NCI-H1694 treated with DMSO at 0.1 percent for 48 hours (cell line): ENCODE measurements around the gene ANKRD10.

ENCODE experiments used
- DNase-seq: peaks from one replicate; lab custom pipeline; 2025; lab: John Stamatoyannopoulos, UW

The ANKRD10 gene

DNA sequence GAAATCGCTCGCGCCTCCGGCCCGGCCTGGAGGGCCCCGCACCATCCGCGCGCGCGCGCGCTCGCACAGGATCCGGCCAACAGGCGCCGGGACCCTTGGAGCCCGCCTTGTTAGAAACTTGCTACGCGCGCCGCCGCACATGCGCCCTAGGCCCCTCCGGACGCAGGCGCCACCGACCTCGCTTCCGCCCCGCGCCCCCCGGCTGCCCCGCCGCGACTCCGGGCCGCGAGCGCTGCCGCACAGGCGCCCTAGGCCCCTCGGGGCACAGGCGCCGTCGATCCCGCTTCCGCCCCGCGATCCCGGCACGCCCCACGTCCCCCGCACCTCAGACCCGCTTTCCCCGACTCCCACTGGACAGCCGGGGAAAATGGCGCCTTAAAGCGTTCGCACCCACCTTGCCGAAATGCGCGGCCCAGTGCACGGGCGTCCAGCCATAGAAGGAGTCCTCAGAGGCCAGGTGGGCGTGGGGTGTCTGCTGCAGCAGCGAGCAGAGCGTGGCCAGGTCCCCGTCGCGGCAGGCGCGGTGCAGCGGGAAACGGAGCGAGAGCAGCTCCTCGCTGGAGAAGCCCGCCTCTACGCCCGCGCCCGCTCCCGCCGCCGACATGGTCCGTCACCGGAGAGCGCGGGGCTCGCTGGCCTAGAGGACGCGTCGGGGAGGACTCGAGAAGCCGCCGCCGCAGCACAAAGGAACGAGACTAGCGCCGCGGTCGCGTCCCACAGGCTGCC, 375 bp downstream of the ANKRD10 start:
- peak; percentile 59 for DNase-seq

DNA sequence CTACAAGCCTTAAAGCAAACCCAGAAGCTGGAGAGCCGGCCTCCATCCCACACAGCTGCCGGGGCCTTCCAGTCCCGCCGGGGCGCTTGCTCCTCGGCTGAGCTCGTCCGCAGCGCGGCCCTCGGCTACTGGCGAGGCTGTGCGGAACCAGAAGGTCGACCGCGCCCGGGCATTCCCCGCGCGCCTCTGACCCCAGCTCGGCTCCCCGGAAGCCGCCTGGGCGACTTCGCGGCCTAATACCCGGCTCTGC, 863 bp downstream of the ANKRD10 start:
- DNase-seq, result no peak

DNA sequence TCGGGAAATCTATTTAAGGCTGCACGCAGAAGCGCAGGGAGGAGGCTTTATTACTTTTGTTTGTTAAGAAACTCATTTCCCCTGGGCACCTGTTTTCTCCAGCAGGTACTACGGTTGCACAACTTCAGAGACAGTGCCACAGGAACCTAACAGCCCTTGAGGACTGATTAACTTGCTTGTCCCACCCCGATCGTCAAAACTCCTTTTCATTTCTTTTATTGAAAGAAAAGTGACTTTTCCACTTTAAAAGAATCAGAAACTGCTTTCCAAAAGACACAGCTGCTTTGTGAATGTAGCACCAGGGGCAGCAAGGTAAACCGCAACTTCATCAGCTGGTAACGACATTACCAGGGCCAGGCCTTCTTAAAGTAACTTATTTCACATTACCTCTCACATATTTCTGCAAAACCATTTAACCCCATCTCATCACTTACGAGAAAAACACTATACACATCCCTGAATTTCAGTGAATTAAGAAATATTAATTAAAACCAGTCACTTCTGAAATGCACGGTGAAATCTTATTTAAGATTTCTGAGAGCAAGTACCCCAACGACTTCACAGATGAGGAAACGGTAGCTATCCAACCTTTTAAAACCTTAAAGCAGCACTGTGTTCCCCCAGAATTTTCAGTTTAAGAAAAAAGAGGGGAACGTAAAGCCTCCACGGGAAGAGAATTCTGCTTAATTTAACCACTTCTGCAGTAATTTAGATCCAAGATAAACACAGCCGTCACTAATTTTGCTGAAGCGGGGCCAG, 1.4 kb downstream of the ANKRD10 start:
- DNase-seq, result no peak

DNA sequence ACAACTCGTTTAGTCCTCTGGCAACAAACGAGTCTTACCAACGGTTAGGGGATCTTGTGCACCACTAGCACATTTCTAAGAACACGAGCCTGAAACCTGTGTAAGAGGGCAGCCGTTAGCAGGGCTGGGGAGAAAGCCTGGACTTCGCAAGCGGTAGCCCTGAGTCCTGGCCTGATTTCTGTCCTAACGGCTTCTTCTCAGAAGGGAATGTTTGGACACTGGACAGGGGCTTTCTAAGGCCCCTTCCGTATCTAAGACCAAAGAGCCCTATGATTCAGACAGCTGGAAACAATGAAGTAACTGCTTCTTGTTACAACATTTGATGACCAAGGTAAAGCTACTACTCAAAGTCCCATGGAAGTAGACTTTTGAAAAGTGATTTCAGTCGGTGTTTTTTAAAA, 2.2 kb downstream of the ANKRD10 start:
- DNase-seq, result no peak

DNA sequence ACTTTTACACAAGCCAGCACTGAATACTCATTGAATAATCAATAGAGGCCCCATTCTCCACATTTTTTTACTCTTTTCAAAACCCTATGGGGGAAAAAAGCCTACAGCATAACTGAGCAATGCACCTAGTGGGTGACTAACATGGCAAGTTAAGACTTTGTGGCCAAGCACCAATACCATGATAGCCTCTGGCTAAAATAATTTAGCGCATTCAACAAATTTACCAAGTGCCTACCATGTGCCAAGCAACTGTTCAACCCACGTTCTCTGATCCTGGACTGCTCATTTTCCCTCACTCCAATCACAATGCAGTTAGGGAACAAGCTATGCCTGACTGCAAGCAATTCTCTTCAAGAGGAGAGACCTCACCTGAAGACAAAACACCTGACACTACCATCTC, 3.0 kb downstream of the ANKRD10 start:
- no peak for DNase-seq

DNA sequence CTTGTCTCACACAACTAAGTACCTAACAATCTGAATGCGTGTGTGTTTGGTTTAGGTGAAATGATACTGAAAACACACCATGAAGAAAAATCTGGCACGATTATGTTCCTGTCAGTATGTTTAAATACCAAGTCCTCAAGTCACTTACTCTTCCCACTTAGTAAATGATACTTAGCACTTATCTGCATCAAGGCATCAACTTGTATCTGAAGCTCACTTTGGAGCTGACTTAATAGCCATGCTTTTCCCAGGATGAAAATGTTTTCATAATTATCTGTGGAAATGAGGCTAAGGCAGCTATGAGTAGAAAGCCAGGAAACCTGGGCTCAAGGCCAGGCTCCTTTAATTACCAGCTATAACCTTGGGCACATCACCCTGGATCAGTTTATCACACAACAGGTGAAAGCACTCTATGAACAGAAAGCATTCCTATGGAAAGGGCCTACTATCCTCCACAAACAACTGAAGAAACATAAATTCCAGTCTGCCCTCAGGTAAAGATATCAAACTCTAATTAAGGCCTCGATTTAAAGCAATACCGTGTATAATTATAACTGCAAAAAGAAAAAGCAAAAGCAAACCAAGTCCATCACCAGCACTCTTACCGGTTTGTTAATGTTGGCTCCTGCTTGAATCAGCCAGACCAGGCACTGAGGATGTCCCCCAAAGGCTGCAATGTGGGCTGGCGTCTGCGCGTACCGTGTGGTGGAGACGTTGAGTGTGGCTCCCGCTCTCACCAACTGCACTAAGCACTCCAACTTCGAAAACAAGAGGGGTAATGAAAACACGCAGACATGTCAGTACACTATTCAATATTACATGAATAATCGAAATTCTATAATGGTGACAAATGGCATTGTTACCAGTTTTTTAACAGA, 4.6 kb downstream of the ANKRD10 start:
- no peak for DNase-seq

DNA sequence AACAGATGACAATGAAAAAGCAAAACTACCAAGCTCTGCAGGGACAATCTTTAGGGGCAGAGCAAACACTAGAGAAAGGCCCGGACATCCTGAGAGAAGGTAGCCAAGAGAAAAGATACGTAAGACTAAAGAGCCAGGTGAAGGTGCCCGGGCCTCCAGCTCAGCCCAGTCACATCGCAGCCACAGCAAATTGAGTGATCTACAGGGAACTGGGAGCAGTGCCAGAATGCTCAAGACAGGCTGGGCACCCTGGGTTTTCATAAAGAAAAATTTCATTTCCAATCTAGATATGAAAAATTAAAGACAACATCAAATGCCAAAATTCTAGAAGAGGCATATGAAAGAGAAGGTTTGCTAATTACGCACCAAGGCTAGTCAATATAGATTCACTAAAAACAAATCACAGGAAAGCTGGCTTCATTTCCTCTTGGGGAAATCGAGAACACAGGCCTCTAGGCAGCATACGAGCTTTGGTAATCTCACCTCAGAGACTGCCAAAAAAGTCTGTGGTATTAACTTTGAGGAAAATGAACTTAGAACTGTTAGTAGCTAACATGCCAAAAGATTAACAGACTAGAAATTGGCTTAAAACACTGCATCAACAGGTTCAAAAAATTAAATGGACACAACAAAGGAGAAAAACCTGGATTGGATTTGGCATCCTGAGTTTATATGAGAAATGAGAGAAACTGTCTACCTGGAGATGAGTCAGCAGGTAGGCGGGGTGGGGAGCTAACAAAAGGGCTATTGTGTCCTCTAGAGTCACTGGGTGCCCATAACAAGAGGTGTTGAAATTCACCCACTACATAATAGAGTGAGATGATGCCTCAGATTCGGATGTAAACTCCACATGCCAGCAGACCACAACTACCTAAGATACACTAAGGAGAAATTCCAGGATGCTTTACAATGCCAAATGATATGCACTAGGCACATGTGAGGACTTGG, 6.6 kb downstream of the ANKRD10 start:
- no peak for DNase-seq

DNA sequence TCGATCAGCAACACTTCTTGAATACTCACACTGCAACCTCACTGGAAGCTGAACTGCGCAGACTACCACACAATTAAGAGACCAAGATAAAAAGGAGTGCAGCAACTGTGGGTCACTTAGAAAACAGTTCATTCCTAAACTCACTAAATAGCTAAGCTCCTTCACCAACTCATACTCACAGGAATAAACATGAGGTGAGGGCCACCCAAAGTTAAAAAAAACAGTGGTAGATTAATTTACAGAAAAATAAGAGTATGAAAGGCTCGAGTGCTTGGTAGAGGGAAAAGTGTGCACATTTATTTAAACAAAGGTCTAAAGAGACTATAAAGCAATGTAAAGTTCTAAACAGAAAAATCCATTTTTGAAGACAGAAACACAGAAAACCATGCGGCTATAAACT, 7.6 kb downstream of the ANKRD10 start:
- no peak for DNase-seq

DNA sequence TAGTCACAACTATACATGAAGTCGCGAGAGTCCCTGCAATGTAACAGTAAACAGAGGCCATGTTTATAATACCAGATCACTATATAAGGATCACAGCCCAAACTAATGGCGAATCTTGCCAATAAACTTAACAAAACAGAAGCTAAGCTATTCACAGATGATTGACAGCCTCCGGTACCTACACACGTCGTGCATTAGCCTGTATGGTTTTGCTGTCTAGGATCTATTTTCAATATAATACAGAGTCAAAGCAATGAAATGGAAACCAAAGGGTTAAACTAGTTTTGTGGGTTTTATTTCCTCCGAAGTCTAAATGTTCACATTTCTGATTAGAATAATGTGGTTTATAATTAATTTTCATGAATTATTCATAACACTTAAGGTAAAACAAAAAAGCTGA, 10.1 kb downstream of the ANKRD10 start:
- DNase-seq, result no peak

DNA sequence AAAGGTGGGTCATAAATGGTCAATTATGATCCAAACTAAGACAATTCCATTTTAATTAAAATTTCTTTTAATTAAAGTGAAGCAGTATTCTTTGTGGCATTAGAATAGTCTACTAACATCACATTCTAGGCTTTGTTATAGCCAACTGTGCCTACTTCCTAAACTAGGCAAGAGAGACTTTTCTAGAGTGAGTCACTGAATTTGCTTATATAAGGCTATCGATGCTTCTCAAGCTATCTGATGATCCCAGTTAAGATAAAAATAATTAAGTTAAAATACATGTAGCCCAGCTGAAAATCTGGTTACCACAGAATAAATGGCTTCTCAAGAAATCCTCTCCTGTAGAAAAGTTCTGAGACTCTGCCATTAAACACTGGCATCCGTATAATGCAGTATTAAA, 12.5 kb downstream of the ANKRD10 start:
- DNase-seq, result no peak

DNA sequence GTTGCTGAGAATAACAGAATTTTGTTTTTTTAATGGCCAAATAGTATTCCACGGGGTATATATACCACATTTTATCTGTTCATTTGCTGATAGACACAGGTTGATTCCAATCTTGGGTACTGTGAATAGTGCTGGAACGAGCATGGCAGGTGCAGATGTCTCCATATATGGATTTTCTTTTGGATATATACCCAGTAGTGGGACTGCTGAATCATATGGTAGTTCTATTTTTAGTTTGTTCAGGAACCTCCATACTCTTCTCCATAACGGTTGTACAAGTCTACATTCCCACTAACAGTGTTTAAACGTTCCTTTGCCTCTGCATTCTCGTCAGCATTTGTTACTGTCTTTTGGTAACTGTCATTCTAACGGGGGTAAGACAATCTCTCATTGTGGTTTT, 17.3 kb downstream of the ANKRD10 start:
- no peak for DNase-seq

DNA sequence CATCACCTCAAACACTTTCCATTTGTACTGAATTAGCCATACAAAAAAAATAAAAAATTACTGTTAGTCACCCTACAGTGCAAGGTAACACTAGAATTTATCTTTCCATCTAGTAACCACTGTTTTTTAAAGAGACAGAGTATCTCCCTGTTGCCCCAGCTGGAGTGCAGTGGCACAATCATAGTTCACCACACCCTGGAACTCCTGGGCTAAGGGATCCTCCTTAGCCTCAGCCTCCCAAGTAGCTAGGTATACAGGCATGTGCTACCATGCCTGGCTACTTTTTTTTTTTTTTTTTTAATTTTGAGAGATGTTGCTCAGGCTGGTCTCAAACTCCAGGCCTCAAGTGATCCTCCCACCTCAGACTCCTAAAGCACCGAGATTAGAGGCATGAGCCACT, 17.9 kb downstream of the ANKRD10 start:
- no peak for DNase-seq

DNA sequence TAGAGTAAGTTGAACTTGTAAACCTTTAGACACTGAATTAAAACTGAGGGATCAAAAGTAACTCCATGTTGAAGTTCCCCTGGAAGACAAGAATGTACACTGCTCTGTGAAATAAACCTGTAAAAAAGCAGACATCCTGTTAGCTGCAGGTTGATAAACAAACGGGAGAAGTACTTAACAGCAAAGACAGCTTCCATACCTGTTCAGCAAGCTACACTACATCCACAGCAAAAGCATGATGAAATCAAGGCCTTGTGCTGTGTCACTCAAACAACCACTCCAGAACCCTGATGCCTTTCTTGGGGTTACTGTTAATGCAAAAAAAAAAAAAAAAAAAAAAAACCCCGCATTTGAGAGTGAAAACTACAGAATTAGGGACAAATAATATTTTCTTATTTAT, 20.8 kb downstream of the ANKRD10 start:
- no peak for DNase-seq

DNA sequence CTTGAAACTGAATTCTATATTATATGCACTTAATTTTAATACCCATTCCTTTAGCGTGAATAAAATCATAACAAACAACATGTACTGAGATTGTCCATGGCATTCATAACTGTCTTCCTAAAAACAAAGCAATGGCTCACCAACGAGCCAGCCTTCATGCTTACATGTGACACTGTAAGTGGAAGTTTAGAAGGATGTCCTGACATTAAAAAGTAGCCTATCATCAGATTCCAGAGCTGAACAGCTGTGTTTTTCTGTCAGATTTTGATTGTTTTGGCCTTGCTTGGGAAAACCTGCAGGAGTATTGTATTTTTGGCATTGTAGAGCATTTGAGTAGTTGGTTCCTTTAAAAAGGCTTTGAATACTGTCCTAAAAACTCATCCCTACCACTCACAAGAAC, 21.3 kb downstream of the ANKRD10 start:
- DNase-seq, result no peak

DNA sequence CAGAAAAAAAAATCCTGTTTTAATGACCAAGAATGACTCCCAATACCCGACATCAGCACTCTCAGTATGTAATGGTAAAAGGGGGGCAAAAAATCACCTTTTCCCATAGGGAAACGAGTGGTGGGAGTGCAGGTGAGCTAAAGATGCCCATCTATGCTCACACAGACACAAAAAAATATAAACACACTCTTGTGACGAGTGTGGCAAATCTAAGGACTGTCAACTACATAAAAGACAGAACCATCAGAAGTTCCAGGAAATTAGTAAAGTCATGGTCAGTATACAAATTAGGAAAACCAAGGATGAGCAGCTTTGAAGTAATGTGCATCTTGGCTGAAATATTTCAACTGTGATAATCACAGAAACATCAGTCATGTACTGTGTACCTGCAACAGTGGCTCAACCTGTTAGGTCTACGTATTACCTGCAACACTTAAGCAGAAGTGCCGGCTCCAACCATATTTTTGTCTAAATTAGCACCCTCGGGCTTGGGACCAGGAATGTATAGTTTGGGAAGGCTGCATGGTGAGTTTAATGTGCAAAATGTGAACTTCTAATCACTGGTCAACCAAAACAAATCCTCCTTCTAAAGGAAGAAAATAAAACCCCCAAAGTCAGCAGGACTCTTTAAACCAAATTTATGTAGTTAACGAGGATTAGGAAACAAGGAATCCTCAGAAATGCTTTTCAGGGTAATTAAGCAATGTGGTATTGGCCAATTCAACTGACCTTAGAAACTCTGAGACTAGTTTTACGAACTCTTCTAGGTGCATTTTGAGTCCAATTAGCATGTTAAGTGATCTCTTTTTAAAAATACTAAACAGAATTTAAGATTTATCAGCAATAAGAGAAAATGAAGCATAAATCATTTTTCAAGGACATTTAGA, 24.3 kb downstream of the ANKRD10 start:
- DNase-seq, result no peak

DNA sequence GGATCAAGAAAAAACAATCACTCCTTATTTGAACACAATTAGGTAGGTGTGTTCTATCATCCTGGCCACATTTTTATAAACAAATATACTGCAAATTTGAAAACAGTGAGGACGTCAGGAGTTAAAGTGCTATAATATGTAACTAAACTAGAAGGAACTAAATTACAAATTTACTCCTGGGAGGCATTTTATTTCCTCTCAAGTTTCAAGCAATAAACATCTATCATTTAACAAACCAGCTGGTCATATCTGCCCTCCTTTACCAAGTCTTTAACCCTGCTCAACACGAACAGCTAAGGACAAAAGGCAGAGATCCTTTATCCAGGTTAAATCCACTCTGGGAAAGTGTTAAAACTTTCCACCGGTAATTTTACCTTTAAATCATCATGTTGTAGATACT, 26.5 kb downstream of the ANKRD10 start:
- no peak for DNase-seq

DNA sequence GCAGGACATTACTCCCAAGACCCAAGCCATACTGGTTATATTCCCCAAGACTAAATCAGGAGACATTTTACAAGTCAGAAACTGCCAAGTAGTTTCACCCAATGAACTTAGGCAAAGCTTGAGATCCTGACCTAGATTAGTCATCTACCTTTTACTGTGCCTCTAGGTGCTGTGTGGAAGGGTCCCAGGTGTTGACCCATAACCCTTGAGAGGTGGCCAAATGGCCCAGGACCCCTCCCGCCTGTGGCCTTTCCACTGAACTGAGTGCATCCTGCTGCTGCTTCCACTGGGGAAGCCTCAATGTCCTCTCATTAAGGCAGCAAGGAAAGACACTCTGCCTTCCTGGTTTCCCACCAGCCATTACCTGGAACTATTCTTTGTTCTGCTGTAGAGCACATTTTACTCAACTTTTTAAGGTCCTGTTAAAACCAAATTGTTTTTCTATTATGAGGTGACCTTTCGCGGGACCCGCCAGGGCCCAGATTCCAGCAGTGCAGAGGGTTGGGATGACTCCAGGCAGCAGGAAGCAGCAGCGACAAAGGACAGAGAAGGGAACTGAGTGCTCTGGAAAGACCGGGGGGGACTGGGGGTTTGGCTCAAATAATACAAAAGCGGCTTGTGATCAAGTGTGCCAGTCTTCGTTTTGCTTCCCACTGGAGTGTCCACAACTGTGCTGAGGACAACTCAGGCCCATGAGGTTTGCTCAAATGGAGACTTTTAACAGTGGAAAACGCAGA, 27.1 kb downstream of the ANKRD10 start:
- DNase-seq, result no peak

DNA sequence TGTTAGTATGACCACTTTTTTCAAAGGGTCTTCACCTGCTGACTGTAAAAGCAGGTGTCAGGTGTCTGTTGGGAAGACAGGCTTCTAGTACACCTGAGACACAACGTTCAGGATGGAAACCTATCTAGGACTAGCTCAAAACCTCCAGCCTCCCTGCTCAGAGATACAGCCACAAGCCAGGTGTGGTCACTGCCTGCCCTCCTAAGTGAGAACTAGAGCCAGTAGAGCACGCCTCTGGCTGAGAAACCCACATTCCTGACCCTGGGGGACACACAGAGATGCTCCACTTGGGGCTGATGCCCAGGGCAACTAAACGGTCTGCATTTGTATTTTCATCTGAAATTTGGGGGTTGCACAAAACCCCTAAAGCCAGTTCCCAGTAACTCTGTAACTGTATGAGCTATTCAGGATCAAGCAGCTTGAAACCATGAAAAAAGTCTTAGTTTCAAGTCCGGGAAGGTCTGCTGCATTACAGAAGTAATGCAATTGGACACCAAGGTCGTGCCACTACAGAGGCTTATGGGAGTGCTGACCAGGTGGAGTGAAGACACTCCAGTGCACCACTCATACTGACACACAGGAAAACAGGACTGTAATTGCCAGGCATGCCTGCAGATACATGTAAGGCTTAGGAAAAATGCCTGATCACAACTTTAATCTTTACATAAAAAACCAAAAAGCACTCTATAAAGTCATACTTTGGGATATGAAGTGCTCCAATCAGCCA, 27.8 kb downstream of the ANKRD10 start:
- no peak for DNase-seq
